Measurements from ENCODE around the gene MRPL12.
"Not testable (repeated sequence)": the region's sequence is repeated elsewhere in the genome, so short reads cannot be mapped to it uniquely, and the experiment has no call there.

Gene MRPL12

DNA sequence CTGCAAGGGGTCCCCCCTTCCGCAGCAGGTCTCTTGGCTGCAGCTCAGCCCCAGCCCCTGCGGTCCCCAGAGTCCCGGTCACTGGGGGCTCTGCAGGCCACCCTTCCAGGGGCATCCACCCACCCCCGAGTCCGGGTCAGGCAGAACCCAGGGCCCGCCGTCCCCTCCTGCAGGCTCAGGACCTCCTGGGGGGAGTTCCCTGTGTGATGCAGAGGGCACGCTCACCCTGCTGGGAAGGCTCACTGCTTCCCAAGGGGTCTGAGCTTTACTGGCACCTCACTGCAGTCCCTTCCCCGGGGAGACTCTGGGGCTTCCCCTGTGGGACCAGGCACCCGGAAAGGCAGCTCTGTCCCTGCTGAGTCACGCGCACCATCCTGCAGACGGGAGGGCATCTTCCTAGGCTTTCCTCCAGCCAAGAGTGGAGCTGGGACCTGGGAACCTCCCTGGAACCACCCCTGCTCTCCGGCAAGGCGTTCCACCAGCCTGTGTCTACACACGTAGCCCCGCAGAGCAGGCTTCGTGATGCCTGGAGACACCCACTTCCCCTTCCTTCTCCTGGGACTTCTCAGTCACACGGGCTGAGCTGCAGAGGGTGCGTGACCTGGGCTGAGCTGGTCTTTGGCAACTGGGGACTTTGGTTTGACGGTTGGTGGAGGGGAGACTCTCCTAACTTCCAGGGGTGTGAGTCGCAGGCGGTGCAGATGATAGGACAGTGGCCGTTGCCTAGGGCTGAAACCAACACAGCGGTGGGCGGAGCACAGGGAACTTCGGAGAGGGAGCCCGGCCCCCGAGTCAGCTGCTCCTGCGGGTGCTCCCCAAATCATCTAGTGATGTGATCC lies 32.3 kb downstream of the MRPL12 start:
- no peak overlapping the region for H3K27ac ChIP-seq
- H3K36me3 ChIP-seq, result no peaks in the 10 kb centered on the region
- TF ChIP-seq, protein P1, sequence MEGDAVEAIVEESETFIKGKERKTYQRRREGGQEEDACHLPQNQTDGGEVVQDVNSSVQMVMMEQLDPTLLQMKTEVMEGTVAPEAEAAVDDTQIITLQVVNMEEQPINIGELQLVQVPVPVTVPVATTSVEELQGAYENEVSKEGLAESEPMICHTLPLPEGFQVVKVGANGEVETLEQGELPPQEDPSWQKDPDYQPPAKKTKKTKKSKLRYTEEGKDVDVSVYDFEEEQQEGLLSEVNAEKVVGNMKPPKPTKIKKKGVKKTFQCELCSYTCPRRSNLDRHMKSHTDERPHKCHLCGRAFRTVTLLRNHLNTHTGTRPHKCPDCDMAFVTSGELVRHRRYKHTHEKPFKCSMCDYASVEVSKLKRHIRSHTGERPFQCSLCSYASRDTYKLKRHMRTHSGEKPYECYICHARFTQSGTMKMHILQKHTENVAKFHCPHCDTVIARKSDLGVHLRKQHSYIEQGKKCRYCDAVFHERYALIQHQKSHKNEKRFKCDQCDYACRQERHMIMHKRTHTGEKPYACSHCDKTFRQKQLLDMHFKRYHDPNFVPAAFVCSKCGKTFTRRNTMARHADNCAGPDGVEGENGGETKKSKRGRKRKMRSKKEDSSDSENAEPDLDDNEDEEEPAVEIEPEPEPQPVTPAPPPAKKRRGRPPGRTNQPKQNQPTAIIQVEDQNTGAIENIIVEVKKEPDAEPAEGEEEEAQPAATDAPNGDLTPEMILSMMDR (IDR thresholded peaks at IDR 0.05; ENCODE audit: low read depth, low read length), result no peak
- no peaks in the 10 kb centered on the region for H3K9me3 ChIP-seq (ENCODE audit: severe bottlenecking)
- DNase-seq, result no peak
- no peak overlapping the region for H3K4me3 ChIP-seq (ENCODE audit: low read depth, low read length)
- H3K27me3 ChIP-seq (ENCODE audit: insufficient read depth, low read depth, severe bottlenecking), result no peaks in the 10 kb centered on the region

DNA sequence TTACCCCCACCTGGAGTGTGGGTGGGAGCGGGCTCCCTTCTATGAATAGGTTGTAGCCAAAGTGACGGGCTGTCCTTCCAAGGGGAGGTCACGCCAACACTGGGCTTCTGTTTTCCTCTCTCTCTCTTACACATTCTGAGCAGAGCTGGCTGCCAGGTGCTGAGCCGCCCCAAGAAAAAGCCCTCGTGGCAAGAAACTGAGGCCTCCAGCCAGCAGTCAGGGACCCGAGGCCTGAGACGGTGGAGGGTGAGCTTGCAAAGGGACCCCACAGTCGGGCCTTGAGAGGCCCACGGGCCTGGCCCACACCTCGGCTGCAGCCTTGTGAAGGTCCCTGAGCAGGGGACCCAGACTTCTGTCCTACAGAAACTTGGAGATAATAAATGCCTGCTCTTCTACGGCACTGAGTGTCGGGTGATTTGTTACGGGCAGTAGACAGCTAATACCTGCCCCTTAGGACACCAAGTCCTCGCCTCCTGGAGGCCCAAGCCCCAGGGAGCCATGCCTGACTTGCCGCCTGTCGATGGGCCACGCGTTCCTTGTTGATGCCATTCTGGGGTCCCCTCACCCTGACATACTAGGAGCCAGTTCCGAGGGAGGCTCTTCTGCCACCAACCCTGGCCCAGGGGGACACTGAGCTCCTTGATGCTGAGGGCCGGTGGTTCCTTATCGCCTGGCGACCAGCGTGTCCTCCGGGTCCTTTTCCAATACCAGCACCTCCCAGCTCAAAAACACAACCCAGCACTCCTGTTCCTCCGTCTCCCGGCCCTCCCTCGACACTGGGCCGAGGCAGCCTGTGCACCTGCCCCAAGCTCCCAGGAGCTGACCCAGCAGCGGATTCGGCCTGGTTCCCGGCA lies 35.0 kb downstream of the MRPL12 start:
- no peak overlapping the region for H3K4me3 ChIP-seq (ENCODE audit: low read depth, low read length)
- DNase-seq, result no peak
- H3K9me3 ChIP-seq (ENCODE audit: severe bottlenecking), result no peaks in the 10 kb centered on the region
- TF ChIP-seq, protein P1 (IDR thresholded peaks at IDR 0.05; ENCODE audit: low read depth, low read length), result no peak
- H3K36me3 ChIP-seq, result no peaks in the 10 kb centered on the region
- no peaks in the 10 kb centered on the region for H3K27me3 ChIP-seq (ENCODE audit: insufficient read depth, low read depth, severe bottlenecking)
- H3K27ac ChIP-seq, result no peak overlapping the region

DNA sequence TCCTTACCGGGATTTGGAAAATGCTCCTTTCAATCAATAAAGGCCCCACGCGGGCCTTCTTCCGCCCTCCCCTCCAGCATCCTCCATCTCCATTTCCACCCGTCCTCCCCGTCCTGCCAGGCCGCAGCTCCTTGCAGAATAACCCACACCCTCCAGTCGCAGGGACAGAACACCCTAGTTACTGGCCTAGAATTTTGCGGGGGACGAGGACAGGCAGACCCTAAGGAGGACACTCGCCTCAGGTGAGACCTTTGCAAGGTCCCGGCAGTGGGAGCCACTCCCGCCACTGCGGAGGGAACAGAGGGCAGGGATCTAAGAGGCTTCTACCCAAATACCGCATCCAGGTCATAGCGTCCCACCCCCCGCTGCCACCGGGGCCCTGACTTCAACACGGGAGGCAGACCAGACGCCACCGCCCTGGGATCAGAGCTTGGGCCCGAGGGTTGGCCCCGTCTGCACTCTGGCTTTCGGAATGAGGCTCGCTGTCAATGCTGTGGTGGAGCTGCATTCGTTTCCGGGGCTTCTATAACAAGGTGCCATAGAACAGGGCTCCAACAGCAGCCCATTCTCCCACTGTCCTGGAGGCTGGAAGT lies 35.7 kb downstream of the MRPL12 start:
- Histone ChIP-seq H3K27ac (no peak overlapping the region), H3K9me3 (ENCODE audit: severe bottlenecking) (no peaks in the 10 kb centered on the region), H3K4me3 (ENCODE audit: low read depth, low read length) (no peak overlapping the region), H3K36me3 (no peaks in the 10 kb centered on the region), H3K27me3 (ENCODE audit: insufficient read depth, low read depth, severe bottlenecking) (no peaks in the 10 kb centered on the region)
- TF ChIP-seq, protein P1 (IDR thresholded peaks at IDR 0.05; ENCODE audit: low read depth, low read length), result no peak
- DNase-seq, result no peak

DNA sequence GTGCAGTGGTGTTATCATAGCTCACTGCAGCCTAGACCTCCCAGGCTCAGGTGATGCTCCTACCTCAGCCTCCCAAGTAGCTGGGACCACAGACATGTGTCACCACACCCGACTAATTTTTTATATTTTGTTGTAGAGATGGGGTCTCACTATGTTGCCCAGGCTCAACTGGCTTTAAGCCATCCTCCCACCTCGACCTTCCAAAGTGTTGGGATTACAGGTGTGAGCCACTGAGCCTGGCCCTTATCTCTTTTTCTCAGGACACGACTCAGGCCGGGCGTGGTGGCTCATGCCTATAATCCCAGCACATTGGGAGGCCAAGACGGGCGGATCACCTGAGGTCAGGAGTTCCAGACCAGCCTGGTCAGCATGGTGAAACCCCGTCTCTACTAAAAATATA lies 36.4 kb downstream of the MRPL12 start:
- not testable (repeated sequence) for H3K27me3 ChIP-seq (ENCODE audit: insufficient read depth, low read depth, severe bottlenecking); DNase-seq; H3K4me3 ChIP-seq (ENCODE audit: low read depth, low read length)

DNA sequence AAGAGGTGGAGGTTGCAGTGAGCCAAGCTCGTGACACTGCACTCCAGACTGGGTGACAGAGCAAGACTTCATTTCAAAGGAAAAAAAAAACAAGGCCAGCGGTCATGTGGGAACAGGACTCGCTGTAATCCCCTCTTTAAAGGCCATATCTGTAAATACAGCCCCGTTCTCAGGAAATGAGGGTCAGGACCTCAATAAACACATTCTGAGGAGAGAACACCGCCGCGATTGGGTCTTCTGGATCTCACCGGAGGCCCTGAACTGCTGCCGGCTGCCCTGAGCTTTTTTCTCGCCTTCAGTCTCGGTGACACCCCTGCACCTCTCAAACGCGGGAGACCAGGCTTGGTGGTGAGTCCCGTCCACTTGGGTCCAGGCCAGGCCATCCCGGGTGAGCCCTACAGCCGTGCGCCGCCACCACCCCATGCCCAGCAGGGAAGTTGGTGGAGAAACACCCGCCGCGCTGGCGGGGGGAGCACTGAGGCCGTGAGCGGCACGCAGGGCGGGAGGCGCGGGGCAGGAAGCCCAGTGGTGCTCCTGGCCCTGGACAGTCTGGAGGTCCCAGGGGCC lies 37.3 kb downstream of the MRPL12 start:
- no peak for DNase-seq
- Histone ChIP-seq H3K36me3 (no peaks in the 10 kb centered on the region), H3K27me3 (ENCODE audit: insufficient read depth, low read depth, severe bottlenecking) (no peaks in the 10 kb centered on the region), H3K4me3 (ENCODE audit: low read depth, low read length) (no peak overlapping the region), H3K9me3 (ENCODE audit: severe bottlenecking) (no peaks in the 10 kb centered on the region), H3K27ac (peak overlapping the region; percentile 18)
- TF ChIP-seq, protein P1 (IDR thresholded peaks at IDR 0.05; ENCODE audit: low read depth, low read length), result no peak

More for the DNA sequence above, 36.4 kb downstream of the MRPL12 start:
- not testable (repeated sequence) for H3K9me3 ChIP-seq (ENCODE audit: severe bottlenecking); H3K27ac ChIP-seq; H3K36me3 ChIP-seq

Data from WERI-Rb-1 (cell line).